ENCODE data around the gene LRRC63. TPM values are rescaled to one million over a fixed set of nuclear protein-coding genes. Genes with fewer than 3 reads are reported as not detected.

LRRC63 gene
- total RNA-seq, 1 donor from 2014 or later: not detected

DNA sequence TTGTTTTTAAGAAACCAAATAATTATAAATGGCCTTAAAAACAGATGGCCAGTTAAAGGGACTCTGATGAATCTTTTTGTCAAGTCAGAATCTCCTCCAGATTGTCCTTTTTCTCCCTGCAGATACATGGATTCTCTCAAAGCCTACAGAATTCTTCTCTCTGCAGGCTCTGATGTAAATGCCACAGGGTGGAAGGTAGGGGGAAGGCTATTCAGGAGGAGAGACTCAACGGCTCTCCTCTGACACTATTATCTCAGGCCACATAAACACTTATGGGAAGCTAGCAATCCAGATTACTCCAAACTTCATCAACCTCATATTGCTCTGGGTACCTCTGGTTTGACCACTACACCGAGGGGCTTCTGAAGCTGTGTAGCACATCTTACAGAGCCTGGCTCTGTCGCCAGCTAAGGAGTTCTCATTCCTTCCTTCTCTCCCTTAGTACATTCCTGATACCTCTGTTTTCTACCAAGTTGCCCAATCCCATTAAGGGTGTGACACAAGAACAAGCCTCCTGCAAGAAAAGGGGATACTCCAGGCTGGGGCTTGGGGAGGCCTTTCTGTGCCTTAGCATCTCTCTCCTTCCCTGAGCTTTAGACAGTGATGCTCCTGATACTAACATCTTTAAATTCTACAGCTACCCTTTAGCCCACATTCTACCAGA is 44.6 kb upstream of the LRRC63 start:
- H3K9me3 Mint-ChIP-seq (ENCODE audit: unreplicated experiment): no peaks in the 10 kb centered on the region
- no peak for DNase-seq
- H3K4me3 Mint-ChIP-seq (ENCODE audit: unreplicated experiment): no peak overlapping the region
- H3K4me1 Mint-ChIP-seq (ENCODE audit: low read depth, unreplicated experiment): peaks cover 6% of the 10 kb centered on the region
- H3K27me3 Mint-ChIP-seq (ENCODE audit: unreplicated experiment): peaks cover 3% of the 10 kb centered on the region
- no peaks in the 10 kb centered on the region for H3K36me3 Mint-ChIP-seq (ENCODE audit: unreplicated experiment)
- no peak overlapping the region for H3K27ac Mint-ChIP-seq (ENCODE audit: unreplicated experiment)
- TF ChIP-seq, protein P1, sequence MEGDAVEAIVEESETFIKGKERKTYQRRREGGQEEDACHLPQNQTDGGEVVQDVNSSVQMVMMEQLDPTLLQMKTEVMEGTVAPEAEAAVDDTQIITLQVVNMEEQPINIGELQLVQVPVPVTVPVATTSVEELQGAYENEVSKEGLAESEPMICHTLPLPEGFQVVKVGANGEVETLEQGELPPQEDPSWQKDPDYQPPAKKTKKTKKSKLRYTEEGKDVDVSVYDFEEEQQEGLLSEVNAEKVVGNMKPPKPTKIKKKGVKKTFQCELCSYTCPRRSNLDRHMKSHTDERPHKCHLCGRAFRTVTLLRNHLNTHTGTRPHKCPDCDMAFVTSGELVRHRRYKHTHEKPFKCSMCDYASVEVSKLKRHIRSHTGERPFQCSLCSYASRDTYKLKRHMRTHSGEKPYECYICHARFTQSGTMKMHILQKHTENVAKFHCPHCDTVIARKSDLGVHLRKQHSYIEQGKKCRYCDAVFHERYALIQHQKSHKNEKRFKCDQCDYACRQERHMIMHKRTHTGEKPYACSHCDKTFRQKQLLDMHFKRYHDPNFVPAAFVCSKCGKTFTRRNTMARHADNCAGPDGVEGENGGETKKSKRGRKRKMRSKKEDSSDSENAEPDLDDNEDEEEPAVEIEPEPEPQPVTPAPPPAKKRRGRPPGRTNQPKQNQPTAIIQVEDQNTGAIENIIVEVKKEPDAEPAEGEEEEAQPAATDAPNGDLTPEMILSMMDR (IDR thresholded peaks at IDR 0.05; ENCODE audit: partially characterized antibody, unreplicated experiment): no peak

DNA sequence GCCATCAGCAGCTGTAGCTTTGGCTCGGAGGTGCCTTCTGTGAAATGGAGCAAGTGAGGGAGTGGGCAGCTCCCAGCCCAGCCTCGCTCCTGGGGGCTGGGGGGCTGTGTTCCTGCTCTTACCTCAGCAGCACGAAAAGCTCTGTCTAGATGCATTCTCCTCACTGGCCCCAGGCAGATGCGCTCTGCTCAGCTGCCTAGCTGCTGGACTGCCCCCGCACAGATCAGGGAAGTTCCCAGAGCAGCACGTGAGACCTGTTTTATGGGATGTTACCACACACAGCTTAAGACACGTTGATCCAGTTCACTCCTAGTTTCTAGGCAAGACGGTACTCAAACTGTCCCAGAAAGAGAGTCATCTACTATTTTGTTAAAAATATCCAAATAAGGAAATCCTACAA is 43.4 kb upstream of the LRRC63 start:
- TF ChIP-seq, protein P1 (IDR thresholded peaks at IDR 0.05; ENCODE audit: partially characterized antibody, unreplicated experiment): no peak
- Mint-ChIP-seq H3K27ac (ENCODE audit: unreplicated experiment) (no peak overlapping the region), H3K36me3 (ENCODE audit: unreplicated experiment) (no peaks in the 10 kb centered on the region), H3K27me3 (ENCODE audit: unreplicated experiment) (peaks cover 3% of the 10 kb centered on the region), H3K9me3 (ENCODE audit: unreplicated experiment) (no peaks in the 10 kb centered on the region), H3K4me3 (ENCODE audit: unreplicated experiment) (no peak overlapping the region), H3K4me1 (ENCODE audit: low read depth, unreplicated experiment) (peaks cover 6% of the 10 kb centered on the region)
- DNase-seq: no peak

DNA sequence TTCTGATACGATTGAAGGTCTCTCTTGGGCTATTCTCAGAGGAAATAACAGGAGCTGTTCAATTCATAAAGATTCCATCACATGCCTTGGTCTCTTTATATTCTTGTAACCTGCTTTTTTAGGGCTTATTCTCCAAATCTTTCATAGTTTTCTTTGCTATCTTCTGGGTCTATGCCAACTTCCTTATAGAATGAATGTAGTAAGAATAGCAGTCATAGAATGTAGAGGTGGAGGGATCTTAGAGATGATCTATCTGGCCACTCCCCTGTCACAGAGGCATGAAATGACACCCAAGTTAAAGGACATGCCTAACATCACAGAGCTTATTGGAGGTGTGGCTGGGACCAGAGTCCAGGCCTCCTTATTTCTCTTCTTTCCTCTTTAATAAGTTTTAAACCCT is 42.9 kb upstream of the LRRC63 start:
- Mint-ChIP-seq H3K27ac (ENCODE audit: unreplicated experiment) (no peak overlapping the region), H3K27me3 (ENCODE audit: unreplicated experiment) (peaks cover 3% of the 10 kb centered on the region), H3K4me1 (ENCODE audit: low read depth, unreplicated experiment) (peaks cover 6% of the 10 kb centered on the region)

DNA sequence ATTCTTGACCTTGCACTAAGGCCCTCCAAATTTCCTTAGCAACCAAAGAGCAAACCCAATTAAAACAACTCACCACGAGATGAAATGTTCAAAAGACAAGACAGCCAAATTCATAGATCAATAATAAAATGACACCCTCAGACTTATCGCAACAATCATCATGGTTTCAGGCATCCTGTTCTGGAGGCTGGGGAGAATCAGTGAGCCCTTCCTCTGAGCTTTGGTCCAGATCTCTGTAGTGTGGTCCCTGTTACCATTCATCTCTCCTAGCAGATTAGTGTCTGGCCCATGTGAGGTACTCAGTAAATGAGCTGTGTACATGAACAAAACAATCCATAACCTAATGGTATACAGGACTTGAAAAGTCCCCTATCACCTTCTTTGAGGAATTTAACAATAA is 42.0 kb upstream of the LRRC63 start:
- TF ChIP-seq, protein P1 (IDR thresholded peaks at IDR 0.05; ENCODE audit: partially characterized antibody, unreplicated experiment): no peak
- Mint-ChIP-seq H3K4me1 (ENCODE audit: low read depth, unreplicated experiment) (peaks cover 4% of the 10 kb centered on the region), H3K4me3 (ENCODE audit: unreplicated experiment) (no peak overlapping the region), H3K36me3 (ENCODE audit: unreplicated experiment) (no peaks in the 10 kb centered on the region), H3K27me3 (ENCODE audit: unreplicated experiment) (peaks cover 3% of the 10 kb centered on the region), H3K27ac (ENCODE audit: unreplicated experiment) (no peak overlapping the region), H3K9me3 (ENCODE audit: unreplicated experiment) (no peaks in the 10 kb centered on the region)
- DNase-seq: no peak

More for the DNA sequence above, 42.9 kb upstream of the LRRC63 start:
- no peak overlapping the region for H3K4me3 Mint-ChIP-seq (ENCODE audit: unreplicated experiment)
- H3K9me3 Mint-ChIP-seq (ENCODE audit: unreplicated experiment): no peaks in the 10 kb centered on the region
- DNase-seq: no peak
- no peaks in the 10 kb centered on the region for H3K36me3 Mint-ChIP-seq (ENCODE audit: unreplicated experiment)
- TF ChIP-seq, protein P1 (IDR thresholded peaks at IDR 0.05; ENCODE audit: partially characterized antibody, unreplicated experiment): no peak

DNA sequence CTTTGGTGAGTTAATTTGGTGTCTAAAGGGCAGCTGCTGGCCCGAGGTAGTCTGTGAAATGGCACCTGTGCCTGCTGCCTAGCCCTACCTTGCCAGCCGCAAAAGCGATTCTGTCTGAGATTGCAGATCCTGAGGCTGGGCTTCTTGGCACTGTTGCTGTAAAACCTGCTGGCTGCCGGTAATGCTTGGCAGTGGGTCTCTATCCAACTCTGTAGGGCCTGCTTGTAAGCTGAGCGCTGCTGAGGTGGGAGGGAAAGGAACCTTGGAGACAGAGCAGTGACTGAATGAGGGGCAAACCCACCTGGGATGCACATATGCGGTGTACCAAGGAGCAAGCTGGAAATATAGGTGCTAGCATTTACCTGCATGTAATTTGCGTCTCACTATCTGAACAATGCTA is 41.5 kb upstream of the LRRC63 start:
- no peaks in the 10 kb centered on the region for H3K36me3 Mint-ChIP-seq (ENCODE audit: unreplicated experiment)
- no peaks in the 10 kb centered on the region for H3K9me3 Mint-ChIP-seq (ENCODE audit: unreplicated experiment)
- H3K4me1 Mint-ChIP-seq (ENCODE audit: low read depth, unreplicated experiment): peaks cover 4% of the 10 kb centered on the region
- no peak for DNase-seq
- H3K27me3 Mint-ChIP-seq (ENCODE audit: unreplicated experiment): peaks cover 3% of the 10 kb centered on the region
- H3K27ac Mint-ChIP-seq (ENCODE audit: unreplicated experiment): no peak overlapping the region
- H3K4me3 Mint-ChIP-seq (ENCODE audit: unreplicated experiment): no peak overlapping the region
- TF ChIP-seq, protein P1 (IDR thresholded peaks at IDR 0.05; ENCODE audit: partially characterized antibody, unreplicated experiment): no peak
